SK-N-SH (cell line): Measurements from ENCODE around the gene SLC50A1. TPM values are rescaled to one million over a fixed set of nuclear protein-coding genes. Genes with fewer than 3 reads are reported as not detected.

Experiments used
- CTCF ChIA-PET: fragments of 300-600, 350-600 bp; formaldehyde crosslinking; extraction: SDS; loops from one replicate; lab custom pipeline; 2021; lab: Yijun Ruan, JAX
- POLR2A ChIA-PET: fragments of 350-600 bp; sonication (Branson Sonifier 250); formaldehyde crosslinking; extraction: SDS; loops from one replicate; lab custom pipeline; 2020; ENCODE audit warnings: antibody characterized with exemption, inconsistent platforms; lab: Yijun Ruan, JAX
- DNase-seq: peaks from one replicate; pipeline ENCODE4 v3.0.0; 2012
- H2AFZ ChIP-seq: fragments of 200-600 bp; sonication (generic); 2 replicates; pipeline ENCODE4 v1.8.1; 2016; ENCODE audit warnings: antibody characterized with exemption, mild to moderate bottlenecking, low read depth
- H3F3A ChIP-seq: fragments of 200-600 bp; sonication (generic); replicated peaks from 2 replicates; pipeline ENCODE3; 2016; ENCODE audit warnings: antibody characterized with exemption, mild to moderate bottlenecking; ENCODE audit not compliant: insufficient read depth
- H3K27ac ChIP-seq, 2 experiments: fragments of 200-500 bp in 1 of 2; fragments of 200-600 bp in 1 of 2; sonication (Bioruptor generic) in 1 of 2; sonication (generic), shearing (Covaris generic) in 1 of 2; 2 replicates each; pipeline versions ENCODE4 v1.5.1 to v1.6.1; 2014 to 2016; ENCODE audit warnings: low read depth in 2 of 2, inconsistent platforms in 1 of 2, low read length in 1 of 2, mild to moderate bottlenecking in 1 of 2, mixed read lengths in 1 of 2
- H3K27me3 ChIP-seq: fragments of 200-600 bp; sonication (generic), shearing (Covaris generic); 2 replicates; pipeline ENCODE4 v1.6.1; 2016; ENCODE audit warnings: mixed run types; ENCODE audit not compliant: insufficient read depth
- H3K36me3 ChIP-seq, 2 experiments: fragments of 200-500 bp in 1 of 2; fragments of 200-600 bp in 1 of 2; sonication (Bioruptor generic) in 1 of 2; sonication (generic) in 1 of 2; replicated peaks in 1 of 2; 2 replicates each; pipeline versions ENCODE3 to v1.5.1; 2014 to 2016; ENCODE audit warnings: low read length in 1 of 2, mild to moderate bottlenecking in 1 of 2; ENCODE audit not compliant: insufficient read depth in 2 of 2, control insufficient read depth in 1 of 2
- H3K4me1 ChIP-seq, 2 experiments: fragments of 200-500 bp in 1 of 2; fragments of 200-600 bp in 1 of 2; sonication (Bioruptor generic) in 1 of 2; sonication (generic), shearing (Covaris generic) in 1 of 2; 2 replicates each; pipeline versions ENCODE4 v1.5.1 to v1.6.1; 2014 to 2016; ENCODE audit warnings: low read depth in 1 of 2, low read length in 1 of 2, mixed run types in 1 of 2; ENCODE audit not compliant: insufficient read depth in 2 of 2, control insufficient read depth in 1 of 2
- H3K4me2 ChIP-seq: fragments of 200-600 bp; sonication (generic), shearing (Covaris generic); 2 replicates; pipeline ENCODE4 v1.6.1; 2017; ENCODE audit warnings: mixed run types
- H3K4me3 ChIP-seq, 2 experiments: fragments of 200-500 bp in 1 of 2; fragments of 200-600 bp in 1 of 2; sonication (Bioruptor generic) in 1 of 2; sonication (generic), shearing (Covaris generic) in 1 of 2; 2 replicates each; pipeline versions ENCODE4 v1.5.1 to v1.8.1; 2014 to 2016; ENCODE audit warnings: low read depth in 2 of 2, inconsistent platforms in 1 of 2, low read length in 1 of 2, mild to moderate bottlenecking in 1 of 2, mixed read lengths in 1 of 2, moderate library complexity in 1 of 2
- H3K79me2 ChIP-seq: fragments of 200-600 bp; sonication (generic); 2 replicates; pipeline ENCODE4 v1.8.1; 2017; ENCODE audit warnings: mild to moderate bottlenecking; ENCODE audit not compliant: insufficient read depth
- H3K9ac ChIP-seq: fragments of 200-600 bp; sonication (generic); 2 replicates; pipeline ENCODE4 v1.6.1; 2017; ENCODE audit warnings: mixed run types
- H3K9me2 ChIP-seq: fragments of 200-600 bp; sonication (generic); 2 replicates; pipeline ENCODE4 v1.6.1; 2017; ENCODE audit warnings: mixed run types
- H3K9me3 ChIP-seq: fragments of 200-600 bp; sonication (generic); 2 replicates; pipeline ENCODE4 v1.6.1; 2017; ENCODE audit warnings: mixed run types, mild to moderate bottlenecking, moderate library complexity
- H4K20me1 ChIP-seq: fragments of 200-600 bp; sonication (generic); 2 replicates; pipeline ENCODE4 v1.6.1; 2017; ENCODE audit warnings: mild to moderate bottlenecking, mixed run types; ENCODE audit not compliant: insufficient read depth
- ELF1 ChIP-seq: IDR thresholded peaks from 2 replicates; pipeline ENCODE4 v1.4.0; 2012
- EP300 ChIP-seq, 2 experiments: IDR thresholded peaks; 2 replicates each; pipeline versions ENCODE4 v1.4.0 to v1.6.1; 2012; ENCODE audit warnings: borderline replicate concordance in 1 of 2, low read depth in 1 of 2, low read length in 1 of 2
- FOXJ3 ChIP-seq: sonication (generic); formaldehyde crosslinking; IDR thresholded peaks from 2 replicates; pipeline ENCODE4 v1.5.1; 2020; ENCODE audit warnings: mild to moderate bottlenecking, missing genetic modification reagents
- GATA2 ChIP-seq: sonication (generic); formaldehyde crosslinking; IDR thresholded peaks from 2 replicates; pipeline ENCODE4 v1.5.0; 2020; ENCODE audit warnings: mild to moderate bottlenecking, missing genetic modification reagents
- IRF3 ChIP-seq: fragments of 150-350 bp; IDR thresholded peaks from 2 replicates; pipeline ENCODE4 v1.6.1; 2016; ENCODE audit warnings: mild to moderate bottlenecking, low read depth, low read length
- JUND ChIP-seq: IDR thresholded peaks from 2 replicates; pipeline ENCODE4 v1.4.0; 2012
- MAX ChIP-seq: IDR thresholded peaks from 2 replicates; pipeline ENCODE4 v1.4.0; 2012; ENCODE audit warnings: low read depth
- MEF2A ChIP-seq: IDR thresholded peaks from 2 replicates; pipeline ENCODE4 v1.4.0; 2012; ENCODE audit warnings: low read depth, borderline replicate concordance
- MXI1 ChIP-seq: IDR thresholded peaks from 2 replicates; pipeline ENCODE4 v1.6.1; 2012; ENCODE audit warnings: mild to moderate bottlenecking, low read depth, low read length, improper control_type of control experiment
- NFIC ChIP-seq: IDR thresholded peaks from 2 replicates; pipeline ENCODE4 v1.4.0; 2012; ENCODE audit warnings: borderline replicate concordance
- NRF1 ChIP-seq: IDR thresholded peaks from 2 replicates; pipeline ENCODE4 v1.6.1; 2012; ENCODE audit warnings: low read depth, mild to moderate bottlenecking, low read length
- PBX3 ChIP-seq: IDR thresholded peaks from 2 replicates; pipeline ENCODE4; 2012
- RAD21 ChIP-seq: IDR thresholded peaks from 2 replicates; pipeline ENCODE4 v1.6.1; 2012; ENCODE audit warnings: mild to moderate bottlenecking, low read length
- TAF1 ChIP-seq: IDR thresholded peaks from 2 replicates; pipeline ENCODE4 v1.6.1; 2012; ENCODE audit warnings: low read depth, mild to moderate bottlenecking, low read length, moderate library complexity, borderline replicate concordance
- TCF12 ChIP-seq: IDR thresholded peaks from 2 replicates; pipeline ENCODE4 v1.4.0; 2012
- USF1 ChIP-seq: IDR thresholded peaks from 2 replicates; pipeline ENCODE4 v1.4.0; 2012; ENCODE audit warnings: low read depth, borderline replicate concordance
- YY1 ChIP-seq: IDR thresholded peaks from 2 replicates; pipeline ENCODE4 v1.4.0; 2012; ENCODE audit warnings: low read depth, mild to moderate bottlenecking
- WGBS: methylation state at CpG from one replicate; pipeline ENCODE4 v1.1.6; 2017; ENCODE audit warnings: low lambda C conversion rate; 5-methylcytosine and 5-hydroxymethylcytosine counted together
- polyA plus RNA-seq, 3 experiments: library from polyadenylated mRNA; depleted of rRNA; stranded (reverse); fragments of >200 nt; gene quantifications; 2 replicates each; pipeline ENCODE4 v1.2.3, GENCODE V29; 2012

SLC50A1 gene
- polyA plus RNA-seq, 1 of the 3 experiments (the other 2 are of a cell fraction) = 58.4 TPM

- peak overlapping the region; percentile 96 to 98 for H3K27ac ChIP-seq
- H2AFZ ChIP-seq = no peak overlapping the region
- no peaks in the 10 kb centered on the region for H4K20me1 ChIP-seq
- no peak for DNase-seq
- peaks cover 15 to 50% of the 10 kb centered on the region in 2 experiments; a peak in 3 of 4 replicates for H3K4me1 ChIP-seq
- H3K27me3 ChIP-seq = no peaks in the 10 kb centered on the region
- 0 out of 2 replicates have a peak overlapping the region, but pooled peaks have one; percentile 89 for H3K9ac ChIP-seq
- POLR2A ChIA-PET = interaction anchor here (1.0 to 1.6 kb wide), 2 partner anchors 33 to 43 kb away, joined by 4 to 5 read pairs; no protein-coding TSS in a partner anchor
- 88% methylated on average over 1 of the region's 1 CpG for WGBS
- H3K9me3 ChIP-seq = no peaks in the 10 kb centered on the region
- H3K79me2 ChIP-seq = peaks cover 32% of the 10 kb centered on the region
- no peaks in the 10 kb centered on the region for H3K9me2 ChIP-seq
- peak overlapping the region; percentile 91 for H3K4me2 ChIP-seq
- H3K4me3 ChIP-seq = peak overlapping the region in 1 of 2 experiments; percentile 73; a peak in 2 of 4 replicates
- TF ChIP-seq IRF3 (no peak), MXI1 (no peak), FOXJ3 (CRISPR knock-in tag) (no peak), ELF1 (no peak), NFIC (no peak), TCF12 (no peak), NRF1 (no peak), MAX (no peak), MEF2A (no peak), GATA2 (no peak), YY1 (no peak), USF1 (no peak), TAF1 (no peak), JUND (no peak), RAD21 (no peak), EP300 (IDR thresholded peaks at IDR 0.05; ENCODE audit: borderline replicate concordance in 1 of 2, low read depth in 1 of 2, low read length in 1 of 2) (no peak), PBX3 (no peak)
- peaks cover 29% of the 10 kb centered on the region for H3F3A ChIP-seq
- peaks cover 17 to 34% of the 10 kb centered on the region in 2 experiments for H3K36me3 ChIP-seq
- CTCF ChIA-PET = interaction anchor here (1.0 to 5.6 kb wide), 8 partner anchors 12 to 285 kb away, joined by 3 to 43 read pairs (median 5); partner anchors contain the start of genes MTX1 and THBS3
Measured at GRCh38 chr1:155134322-155134721, 1.3 kb upstream of the SLC50A1 start.
